MM.1S (cell line): ENCODE measurements around the gene MUC5B.

Experiments used
- CTCF ChIP-seq: fragments of 300-600 bp; sonication (generic); IDR thresholded peaks from 2 replicates; pipeline ENCODE4 v1.5.1; 2016; ENCODE audit warnings: antibody characterized with exemption, low read length, mixed read lengths
- EZH2 ChIP-seq: fragments of 300-600 bp; sonication (generic); optimal IDR thresholded peaks from 2 replicates; pipeline ENCODE3; 2017; ENCODE audit warnings: low read depth, mild to moderate bottlenecking, antibody characterized with exemption, low read length, mixed read lengths

GRCh38 chr11:1226226-1226985, 3.5 kb downstream of the MUC5B start:
- TF ChIP-seq EZH2 = no peak
- TF ChIP-seq CTCF = peak; percentile 13
